GM12865 (cell line): ENCODE results near the gene COL12A1.

Source experiments
- DNase-seq: peaks from one replicate; pipeline ENCODE4 v3.0.0; 2010; ENCODE audit warnings: low read depth
- H3K4me3 ChIP-seq: 2 replicates; pipeline ENCODE4 v1.5.1; 2011; ENCODE audit warnings: mild to moderate bottlenecking, low read depth, low read length, control low read depth
- CTCF ChIP-seq: IDR thresholded peaks from 2 replicates; pipeline ENCODE4 v1.5.1; 2011; ENCODE audit warnings: low read length, control low read depth, low read depth, inconsistent platforms; ENCODE audit not compliant: insufficient read depth; ENCODE audit errors: missing control alignments

Gene COL12A1

GRCh38 chr6:75096966-75097365 is 108.9 kb downstream of the COL12A1 start:
- H3K4me3 ChIP-seq = no peak overlapping the region
- TF ChIP-seq CTCF = no peak
- no peak for DNase-seq

- H3K4me3 ChIP-seq = no peak overlapping the region
- TF ChIP-seq CTCF = no peak
- no peak for DNase-seq
Measured at GRCh38 chr6:75094614-75095200, 111.1 kb downstream of the COL12A1 start.

GRCh38 chr6:75091467-75092190 is 114.2 kb downstream of the COL12A1 start:
- TF ChIP-seq CTCF = no peak
- no peak for DNase-seq
- no peak overlapping the region for H3K4me3 ChIP-seq

GRCh38 chr6:75090576-75090975 is 115.3 kb downstream of the COL12A1 start:
- DNase-seq = no peak
- TF ChIP-seq CTCF = no peak
- no peak overlapping the region for H3K4me3 ChIP-seq

GRCh38 chr6:75089921-75090320 is 115.9 kb downstream of the COL12A1 start:
- no peak for DNase-seq
- no peak overlapping the region for H3K4me3 ChIP-seq
- TF ChIP-seq CTCF = no peak

- DNase-seq = no peak
- H3K4me3 ChIP-seq = no peak overlapping the region
- no peak for TF ChIP-seq CTCF
Measured at GRCh38 chr6:75089151-75089897, 116.5 kb downstream of the COL12A1 start.
